IMR-90 (cell line): ENCODE results near the gene EIF4E1B. TPM values are rescaled to one million over a fixed set of nuclear protein-coding genes. Genes with fewer than 3 reads are reported as not detected.

Experiments
- ATAC-seq: fragments of 200-7000 bp; cut with Tn5 transposase; 2 replicates; pipeline ENCODE4 v1.9.1; 2020; ENCODE audit warnings: low read depth, mild to moderate bottlenecking, moderate library complexity
- BruUV-seq: library from RNA; stranded (reverse); fragments of 400-500 nt; replicated peaks from 2 replicates; lab custom pipeline; 2021; lab: Mats Ljungman, UMichigan
- CTCF ChIA-PET: fragments of 300-600 bp; formaldehyde crosslinking; extraction: SDS; loops from one replicate; lab custom pipeline; 2021; ENCODE audit warnings: antibody characterized with exemption; lab: Yijun Ruan, JAX
- POLR2A ChIA-PET: fragments of 300-600 bp; sonication (Branson Sonifier 250); formaldehyde crosslinking; loops from one replicate; lab custom pipeline; 2022; ENCODE audit warnings: antibody characterized with exemption; ENCODE audit not compliant: unreplicated experiment; lab: Charles Lee
- DNase-seq: peaks from one replicate; pipeline ENCODE4 v3.0.0; 2013
- H2AFZ ChIP-seq: replicated peaks from 2 replicates; pipeline ENCODE3; 2013; ENCODE audit warnings: low read length, mild to moderate bottlenecking; ENCODE audit not compliant: poor library complexity
- H2AK5ac ChIP-seq: 2 replicates; pipeline ENCODE4 v1.6.1; 2013; ENCODE audit warnings: low read depth, low read length, inconsistent platforms
- H2AK9ac ChIP-seq: replicated peaks from 2 replicates; pipeline ENCODE3; 2013; ENCODE audit warnings: mild to moderate bottlenecking, low read depth, low read length, moderate library complexity; ENCODE audit not compliant: poor library complexity
- H2BK120ac ChIP-seq: 2 replicates; pipeline ENCODE4 v1.6.1; 2013; ENCODE audit warnings: low read depth, low read length, inconsistent platforms
- H2BK15ac ChIP-seq: 3 replicates; pipeline ENCODE4 v1.6.1; 2013; ENCODE audit warnings: low read depth, low read length, inconsistent platforms
- H2BK20ac ChIP-seq: 2 replicates; pipeline ENCODE4 v1.6.1; 2013; ENCODE audit warnings: low read depth, mild to moderate bottlenecking, inconsistent platforms, low read length, moderate library complexity
- H2BK5ac ChIP-seq: 2 replicates; pipeline ENCODE4 v1.6.1; 2013; ENCODE audit warnings: mild to moderate bottlenecking, low read depth, low read length, inconsistent platforms; ENCODE audit not compliant: poor library complexity, severe bottlenecking
- H3K14ac ChIP-seq: replicated peaks from 2 replicates; pipeline ENCODE4 v1.6.1; 2013; ENCODE audit warnings: low read depth, low read length, inconsistent platforms
- H3K18ac ChIP-seq: 2 replicates; pipeline ENCODE4 v1.6.1; 2013; ENCODE audit warnings: low read depth, low read length, control low read depth
- H3K23ac ChIP-seq: 2 replicates; pipeline ENCODE4 v1.6.1; 2013; ENCODE audit warnings: low read depth, low read length, inconsistent platforms
- H3K27ac ChIP-seq: 2 replicates; pipeline ENCODE4 v1.5.1; 2013; ENCODE audit warnings: mild to moderate bottlenecking, control low read depth, low read length; ENCODE audit not compliant: insufficient read depth
- H3K27me3 ChIP-seq: 2 replicates; pipeline ENCODE4 v1.6.1; 2013; ENCODE audit warnings: low read length; ENCODE audit not compliant: control insufficient read depth, insufficient read depth
- H3K36me3 ChIP-seq: 2 replicates; pipeline ENCODE4 v1.6.1; 2013; ENCODE audit warnings: low read length, mixed read lengths; ENCODE audit not compliant: control insufficient read depth, insufficient read depth
- H3K4ac ChIP-seq: 2 replicates; pipeline ENCODE4 v1.6.1; 2013; ENCODE audit warnings: low read depth, low read length, inconsistent platforms
- H3K4me1 ChIP-seq: 2 replicates; pipeline ENCODE4 v1.6.1; 2013; ENCODE audit warnings: low read length, mixed read lengths; ENCODE audit not compliant: control insufficient read depth, insufficient read depth
- H3K4me2 ChIP-seq: 2 replicates; pipeline ENCODE4 v1.6.1; 2013; ENCODE audit warnings: low read depth, mild to moderate bottlenecking, control low read depth, low read length, moderate library complexity
- H3K4me3 ChIP-seq: 2 replicates; pipeline ENCODE4 v1.5.1; 2013; ENCODE audit warnings: low read depth, mild to moderate bottlenecking, control low read depth, low read length, moderate library complexity; ENCODE audit not compliant: insufficient read depth
- H3K56ac ChIP-seq: 2 replicates; pipeline ENCODE4 v1.6.1; 2013; ENCODE audit warnings: low read length, inconsistent platforms; ENCODE audit not compliant: insufficient read depth; ENCODE audit errors: extremely low read depth
- H3K79me1 ChIP-seq, 2 experiments: 2 replicates each; pipeline ENCODE4 v1.6.1; 2013; ENCODE audit warnings: low read length in 2 of 2, inconsistent platforms in 1 of 2, low read depth in 1 of 2
- H3K9ac ChIP-seq: 2 replicates; pipeline ENCODE4 v1.6.1; 2013; ENCODE audit warnings: low read depth, low read length, control low read depth
- H3K9me1 ChIP-seq: 2 replicates; pipeline ENCODE4 v1.6.1; 2013; ENCODE audit warnings: low read length, inconsistent platforms; ENCODE audit not compliant: insufficient read depth
- H3K9me3 ChIP-seq: 2 replicates; pipeline ENCODE4 v1.6.1; 2013; ENCODE audit warnings: low read length; ENCODE audit not compliant: control insufficient read depth, insufficient read depth
- H4K20me1 ChIP-seq: 2 replicates; pipeline ENCODE4 v1.6.1; 2013; ENCODE audit warnings: low read length, inconsistent platforms; ENCODE audit not compliant: insufficient read depth
- H4K5ac ChIP-seq: 2 replicates; pipeline ENCODE4 v1.6.1; 2013; ENCODE audit warnings: mild to moderate bottlenecking, low read depth, low read length, control low read depth
- H4K8ac ChIP-seq, 2 experiments: 2 replicates each; pipeline ENCODE4 v1.6.1; 2013; ENCODE audit warnings: low read depth in 2 of 2, low read length in 2 of 2, control low read depth in 1 of 2, inconsistent platforms in 1 of 2
- H4K91ac ChIP-seq: 2 replicates; pipeline ENCODE4 v1.6.1; 2013; ENCODE audit warnings: low read depth, low read length, inconsistent platforms; ENCODE audit not compliant: insufficient read depth
- BHLHE40 ChIP-seq: fragments of 150-350 bp; IDR thresholded peaks from 2 replicates; pipeline ENCODE4 v1.6.1; 2016; ENCODE audit warnings: mild to moderate bottlenecking, low read depth, low read length
- CEBPB ChIP-seq: IDR thresholded peaks from 2 replicates; pipeline ENCODE4 v1.6.1; 2012; ENCODE audit warnings: low read depth, low read length, improper control_type of control experiment
- CHD1 ChIP-seq: IDR thresholded peaks from 2 replicates; pipeline ENCODE4 v1.6.1; 2012; ENCODE audit warnings: low read depth, low read length, improper control_type of control experiment
- FOS ChIP-seq: fragments of 150-350 bp; IDR thresholded peaks from 2 replicates; pipeline ENCODE4 v1.6.1; 2016; ENCODE audit warnings: low read depth, low read length
- MAFK ChIP-seq: IDR thresholded peaks from 2 replicates; pipeline ENCODE4 v1.6.1; 2012; ENCODE audit warnings: low read depth, low read length, improper control_type of control experiment
- MAZ ChIP-seq: IDR thresholded peaks from 2 replicates; pipeline ENCODE4 v1.6.1; 2012; ENCODE audit warnings: low read depth, mild to moderate bottlenecking, low read length, improper control_type of control experiment, moderate library complexity, borderline replicate concordance
- MXI1 ChIP-seq: IDR thresholded peaks from 2 replicates; pipeline ENCODE4 v1.6.1; 2012; ENCODE audit warnings: low read depth, mild to moderate bottlenecking, low read length, moderate library complexity, borderline replicate concordance
- POLR2A ChIP-seq: IDR thresholded peaks from 2 replicates; pipeline ENCODE4 v1.6.1; 2012; ENCODE audit warnings: mild to moderate bottlenecking, low read depth, low read length
- RFX5 ChIP-seq: IDR thresholded peaks from 2 replicates; pipeline ENCODE4 v1.8.0; 2012; ENCODE audit warnings: low read depth, mild to moderate bottlenecking, low read length, moderate library complexity
- SMC3 ChIP-seq: fragments of 150-350 bp; IDR thresholded peaks from 2 replicates; pipeline ENCODE4 v1.6.1; 2016; ENCODE audit warnings: low read depth, mild to moderate bottlenecking, antibody characterized with exemption, low read length, moderate library complexity
- WGBS, 2 experiments: methylation state at CpG; one replicate each; pipeline versions ENCODE4 v1.1.5 to v1.1.7; 2013; ENCODE audit warnings: missing lambda C conversion rate in 2 of 2; ENCODE audit not compliant: insufficient read length in 1 of 2; ENCODE audit errors: extremely low coverage in 2 of 2; 5-methylcytosine and 5-hydroxymethylcytosine counted together
- dilution Hi-C: fragments of 300-500 bp; cut with HindIII; formaldehyde crosslinking; loops from one replicate; pipeline ENCODE4 v1.14.3; 2018; ENCODE audit warnings: low sequenced_read_pairs; ENCODE audit not compliant: unreplicated experiment
- in situ Hi-C: fragments of 300-500 bp; cut with MboI; formaldehyde crosslinking; loops from 3 replicates; pipeline ENCODE4 v1.14.3; 2019; ENCODE audit warnings: low sequenced_read_pairs, inconsistent platforms, mixed read lengths
- intact Hi-C: fragments of 100-400 bp; cut with micrococcal nuclease; formaldehyde crosslinking; loops from 2 replicates; pipeline ENCODE4 v1.10.0; 2022
- polyA plus RNA-seq, 3 experiments: library from polyadenylated mRNA; depleted of rRNA; stranded (reverse); fragments of >200 nt; gene quantifications; 2 replicates each; pipeline ENCODE4 v1.2.3, GENCODE V29; 2012; ENCODE audit warnings: low replicate concordance in 1 of 3
- total RNA-seq: library from RNA; depleted of rRNA; stranded (reverse); fragments of >200 nt; gene quantifications from 2 replicates; pipeline ENCODE4 v1.2.3, GENCODE V29; 2012
- TF ChIP-seq, protein P1 (sequence below): fragments of 150-350 bp; IDR thresholded peaks from 2 replicates; pipeline ENCODE4 v1.6.1; 2016; ENCODE audit warnings: low read depth, mild to moderate bottlenecking, low read length, moderate library complexity, borderline replicate concordance
- TF ChIP-seq, protein P2 (sequence below): fragments of 150-350 bp; IDR thresholded peaks from 2 replicates; pipeline ENCODE4 v1.6.1; 2017; ENCODE audit warnings: mild to moderate bottlenecking, antibody characterized with exemption, low read length, low read depth
- TF ChIP-seq, protein P3 (sequence below): conservative IDR thresholded peaks from 2 replicates; pipeline ENCODE4 v1.5.1; 2012; ENCODE audit warnings: mild to moderate bottlenecking, low read depth, low read length, improper control_type of control experiment

EIF4E1B gene
- total and polyA plus RNA-seq, 2 of the 4 experiments (the other 2 are of a cell fraction): not detected

DNA sequence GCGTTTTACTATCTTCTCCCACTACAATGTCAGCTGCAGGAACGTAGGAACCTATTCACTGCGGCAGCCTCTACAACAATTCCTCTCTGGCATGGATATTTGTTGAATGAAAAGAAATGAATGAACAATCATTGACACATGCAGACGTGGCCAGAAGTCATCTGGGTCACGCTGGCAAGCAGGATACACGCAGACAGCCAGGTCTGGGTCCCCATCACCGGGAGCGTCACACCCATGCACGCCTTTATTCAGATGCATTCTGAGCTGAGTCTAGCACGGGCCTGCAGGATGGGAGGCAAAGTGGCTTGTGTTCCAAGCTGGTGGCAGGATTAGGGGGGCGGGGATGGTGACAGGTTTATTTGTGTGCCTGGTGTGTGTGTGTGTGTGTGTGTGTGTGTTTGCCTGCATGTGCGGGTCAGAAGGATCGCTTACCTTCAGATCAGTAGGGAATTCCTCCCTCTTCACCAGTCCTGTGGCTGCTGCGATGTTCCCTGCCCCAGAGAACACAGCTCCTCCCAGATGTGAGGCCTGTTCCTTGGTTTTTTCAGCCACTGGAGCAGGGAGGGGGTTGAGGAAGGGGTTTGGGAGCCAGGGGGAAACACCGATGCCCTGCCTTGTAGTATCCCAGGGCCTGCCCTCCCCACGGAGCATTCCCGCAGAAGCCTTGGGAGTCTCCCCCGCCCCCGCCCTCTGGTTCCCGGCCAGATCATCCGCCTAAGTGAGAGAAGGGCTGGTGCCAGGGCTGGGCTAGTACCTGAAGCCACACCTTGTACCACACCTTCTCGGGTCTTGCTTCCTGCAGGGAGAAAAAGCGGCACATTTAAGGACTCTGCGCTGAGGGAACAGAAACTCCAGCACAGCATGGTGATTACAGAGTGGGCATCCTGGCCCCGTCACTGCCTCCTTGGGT is 4.3 kb upstream of the EIF4E1B start:
- Histone ChIP-seq H3K27me3 (peaks cover 65% of the 10 kb centered on the region), H4K91ac (no peak overlapping the region), H3K36me3 (no peaks in the 10 kb centered on the region), H3K79me1 (no peaks in the 10 kb centered on the region), H4K8ac (no peak overlapping the region), H4K5ac (no peak overlapping the region), H3K4me3 (no peak overlapping the region), H3K56ac (no peak overlapping the region), H2BK15ac (no peak overlapping the region), H2AK5ac (no peak overlapping the region), H2BK5ac (no peak overlapping the region), H2BK20ac (no peak overlapping the region), H3K14ac (no peak overlapping the region), H4K20me1 (no peaks in the 10 kb centered on the region; the same call in 1 of the 2 replicates), H3K18ac (no peak overlapping the region), H3K9me1 (peaks cover 3% of the 10 kb centered on the region; the same call in 1 of the 2 replicates), H3K9ac (no peak overlapping the region), H2BK120ac (no peak overlapping the region), H2AFZ (no peak overlapping the region), H3K23ac (no peak overlapping the region), H3K4ac (no peak overlapping the region), H3K9me3 (no peaks in the 10 kb centered on the region), H3K27ac (no peak overlapping the region), H2AK9ac (peak overlapping the region; percentile 55), H3K4me2 (no peak overlapping the region), H3K4me1 (peaks cover 3% of the 10 kb centered on the region; the same call in 1 of the 2 replicates)
- TF ChIP-seq FOS (no peak), MXI1 (no peak), SMC3 (no peak), CHD1 (no peak), MAZ (no peak), BHLHE40 (no peak), RFX5 (no peak), POLR2A (no peak), MAFK (no peak), CEBPB (no peak)
- TF ChIP-seq, protein P1, sequence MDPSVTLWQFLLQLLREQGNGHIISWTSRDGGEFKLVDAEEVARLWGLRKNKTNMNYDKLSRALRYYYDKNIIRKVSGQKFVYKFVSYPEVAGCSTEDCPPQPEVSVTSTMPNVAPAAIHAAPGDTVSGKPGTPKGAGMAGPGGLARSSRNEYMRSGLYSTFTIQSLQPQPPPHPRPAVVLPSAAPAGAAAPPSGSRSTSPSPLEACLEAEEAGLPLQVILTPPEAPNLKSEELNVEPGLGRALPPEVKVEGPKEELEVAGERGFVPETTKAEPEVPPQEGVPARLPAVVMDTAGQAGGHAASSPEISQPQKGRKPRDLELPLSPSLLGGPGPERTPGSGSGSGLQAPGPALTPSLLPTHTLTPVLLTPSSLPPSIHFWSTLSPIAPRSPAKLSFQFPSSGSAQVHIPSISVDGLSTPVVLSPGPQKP: no peak
- TF ChIP-seq, protein P2, sequence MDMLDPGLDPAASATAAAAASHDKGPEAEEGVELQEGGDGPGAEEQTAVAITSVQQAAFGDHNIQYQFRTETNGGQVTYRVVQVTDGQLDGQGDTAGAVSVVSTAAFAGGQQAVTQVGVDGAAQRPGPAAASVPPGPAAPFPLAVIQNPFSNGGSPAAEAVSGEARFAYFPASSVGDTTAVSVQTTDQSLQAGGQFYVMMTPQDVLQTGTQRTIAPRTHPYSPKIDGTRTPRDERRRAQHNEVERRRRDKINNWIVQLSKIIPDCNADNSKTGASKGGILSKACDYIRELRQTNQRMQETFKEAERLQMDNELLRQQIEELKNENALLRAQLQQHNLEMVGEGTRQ: no peak
- TF ChIP-seq, protein P3, sequence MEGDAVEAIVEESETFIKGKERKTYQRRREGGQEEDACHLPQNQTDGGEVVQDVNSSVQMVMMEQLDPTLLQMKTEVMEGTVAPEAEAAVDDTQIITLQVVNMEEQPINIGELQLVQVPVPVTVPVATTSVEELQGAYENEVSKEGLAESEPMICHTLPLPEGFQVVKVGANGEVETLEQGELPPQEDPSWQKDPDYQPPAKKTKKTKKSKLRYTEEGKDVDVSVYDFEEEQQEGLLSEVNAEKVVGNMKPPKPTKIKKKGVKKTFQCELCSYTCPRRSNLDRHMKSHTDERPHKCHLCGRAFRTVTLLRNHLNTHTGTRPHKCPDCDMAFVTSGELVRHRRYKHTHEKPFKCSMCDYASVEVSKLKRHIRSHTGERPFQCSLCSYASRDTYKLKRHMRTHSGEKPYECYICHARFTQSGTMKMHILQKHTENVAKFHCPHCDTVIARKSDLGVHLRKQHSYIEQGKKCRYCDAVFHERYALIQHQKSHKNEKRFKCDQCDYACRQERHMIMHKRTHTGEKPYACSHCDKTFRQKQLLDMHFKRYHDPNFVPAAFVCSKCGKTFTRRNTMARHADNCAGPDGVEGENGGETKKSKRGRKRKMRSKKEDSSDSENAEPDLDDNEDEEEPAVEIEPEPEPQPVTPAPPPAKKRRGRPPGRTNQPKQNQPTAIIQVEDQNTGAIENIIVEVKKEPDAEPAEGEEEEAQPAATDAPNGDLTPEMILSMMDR: no peak
- in situ Hi-C loops: loop anchor here (10.0 kb wide), 1 partner anchor 51 kb away; no protein-coding TSS in a partner anchor
- whole genome bisulfite sequencing, 2 experiments: 62% methylated on average over 8 of the region's 25 CpGs; no CpG with 5 or more reads in 1 of the 2 experiments
- intact Hi-C loops: no loop called here
- DNase-seq: no peak
- ChIA-PET POLR2A (no interaction called here), CTCF (no interaction called here)
- ATAC-seq: no peak
- no TSS peak for BruUV-seq
- dilution Hi-C loops: no loop called here
